Stimulated activated CD8-positive, alpha-beta memory T cell treated with anti-CD3 and anti-CD28 coated beads, Interleukin-12 subunit alpha, Interleukin-12 subunit beta, amount 100 ng/mL, for 24 hours (primary cell): ENCODE measurements around the gene ABCG5.

Experiments used
- DNase-seq: peaks from one replicate; pipeline ENCODE4 v3.0.0-alpha.2; 2020; ENCODE audit errors: extremely low read depth

ABCG5 gene

DNA sequence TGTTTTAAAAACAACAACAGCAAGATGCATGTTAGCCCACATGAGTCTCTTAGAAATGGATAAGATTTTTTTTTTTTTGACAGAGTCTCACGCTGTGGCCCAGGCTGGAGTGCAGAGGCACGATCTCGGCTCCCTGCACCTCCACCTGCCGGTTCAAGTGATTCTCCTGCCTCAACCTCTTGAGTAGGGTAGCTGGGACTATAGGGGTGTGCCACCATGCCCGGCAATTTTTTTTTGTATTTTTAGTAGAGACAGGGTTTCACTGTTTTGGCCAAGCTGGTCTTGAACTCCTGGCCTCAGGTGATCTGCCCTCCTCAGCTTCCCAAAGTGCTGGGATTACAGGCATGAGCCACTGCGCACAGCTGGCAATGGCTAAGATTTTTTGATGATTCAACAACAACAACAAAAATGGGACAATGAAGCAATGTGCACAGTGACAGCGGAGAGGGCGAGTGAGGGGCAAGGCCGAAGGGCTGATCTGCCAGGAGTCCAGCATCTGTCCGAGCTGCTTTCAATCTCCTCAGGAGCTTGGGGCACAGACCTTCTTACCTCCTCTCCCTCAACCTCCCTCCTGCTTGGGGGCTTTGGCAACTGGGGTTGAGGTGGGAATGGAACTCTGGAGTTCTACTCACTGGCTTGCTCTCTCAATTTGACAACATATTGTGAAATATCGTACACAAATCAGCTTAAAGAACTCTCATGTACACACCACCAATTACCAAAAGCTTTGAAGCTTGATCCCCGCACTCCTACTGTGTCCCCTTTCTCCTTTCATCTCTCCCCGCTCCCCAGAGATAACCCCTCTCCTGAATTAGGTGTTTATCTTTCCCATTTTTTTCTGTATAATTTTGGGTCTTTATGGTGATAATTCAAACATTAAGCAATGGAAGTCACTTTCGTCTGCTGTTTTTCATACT is 3.6 kb upstream of the ABCG5 start:
- no peak for DNase-seq

DNA sequence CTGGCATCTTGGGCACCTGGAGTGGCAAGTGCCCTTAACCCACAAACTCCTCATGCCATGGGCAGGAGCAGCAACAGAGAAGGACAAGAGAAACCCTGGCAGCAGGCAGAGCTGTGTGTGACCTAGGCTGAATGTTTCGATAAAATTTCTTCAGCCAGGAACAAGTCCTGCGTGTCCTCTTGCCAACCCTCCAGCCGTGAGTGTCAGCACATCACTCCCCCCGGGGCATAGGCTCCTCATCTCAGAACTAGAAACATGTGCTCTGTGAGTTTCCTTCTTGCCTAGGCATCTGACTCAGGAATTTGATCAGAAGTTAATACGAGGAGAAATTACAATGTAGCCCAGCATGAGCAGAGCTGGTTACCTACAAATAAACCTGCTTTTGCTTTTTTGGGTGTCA is 2.3 kb upstream of the ABCG5 start:
- DNase-seq: no peak

DNA sequence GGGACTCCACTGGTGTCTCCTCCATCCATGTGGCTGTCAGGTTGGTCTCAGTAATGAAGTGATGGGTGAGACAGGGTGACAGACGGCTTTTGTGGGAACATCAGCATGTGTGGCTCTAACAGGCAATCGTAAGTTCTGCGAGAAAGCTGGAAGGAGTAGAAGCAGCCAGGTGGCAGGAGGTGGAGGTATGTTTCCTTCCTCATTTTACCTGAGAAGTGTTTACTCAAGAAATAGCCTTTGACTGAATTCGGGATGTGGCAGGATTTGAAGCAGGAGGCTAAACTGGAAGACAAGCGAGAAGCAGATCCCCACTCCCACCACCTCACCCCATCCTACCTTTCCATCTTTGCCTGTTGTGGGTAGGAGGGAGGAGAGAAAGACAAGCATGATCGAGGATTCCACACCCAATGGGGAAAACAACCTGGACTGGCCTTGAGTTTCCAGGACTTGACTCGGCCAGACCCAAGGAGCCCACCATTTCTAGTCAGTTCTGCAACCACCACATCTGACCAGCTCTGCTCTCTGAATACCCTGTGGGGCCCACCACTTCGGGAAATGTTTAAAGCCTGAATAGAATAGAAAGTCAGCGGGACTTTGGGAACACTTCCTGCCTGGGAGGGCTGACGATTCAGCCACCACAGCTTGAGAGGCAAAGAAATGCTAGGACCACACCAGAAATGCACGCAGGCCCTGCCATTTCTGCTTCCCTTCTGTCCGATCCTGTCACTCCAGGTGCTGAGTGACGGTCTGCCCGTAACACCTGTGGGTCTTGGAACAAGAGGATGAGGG is 1.3 kb upstream of the ABCG5 start:
- DNase-seq: no peak

DNA sequence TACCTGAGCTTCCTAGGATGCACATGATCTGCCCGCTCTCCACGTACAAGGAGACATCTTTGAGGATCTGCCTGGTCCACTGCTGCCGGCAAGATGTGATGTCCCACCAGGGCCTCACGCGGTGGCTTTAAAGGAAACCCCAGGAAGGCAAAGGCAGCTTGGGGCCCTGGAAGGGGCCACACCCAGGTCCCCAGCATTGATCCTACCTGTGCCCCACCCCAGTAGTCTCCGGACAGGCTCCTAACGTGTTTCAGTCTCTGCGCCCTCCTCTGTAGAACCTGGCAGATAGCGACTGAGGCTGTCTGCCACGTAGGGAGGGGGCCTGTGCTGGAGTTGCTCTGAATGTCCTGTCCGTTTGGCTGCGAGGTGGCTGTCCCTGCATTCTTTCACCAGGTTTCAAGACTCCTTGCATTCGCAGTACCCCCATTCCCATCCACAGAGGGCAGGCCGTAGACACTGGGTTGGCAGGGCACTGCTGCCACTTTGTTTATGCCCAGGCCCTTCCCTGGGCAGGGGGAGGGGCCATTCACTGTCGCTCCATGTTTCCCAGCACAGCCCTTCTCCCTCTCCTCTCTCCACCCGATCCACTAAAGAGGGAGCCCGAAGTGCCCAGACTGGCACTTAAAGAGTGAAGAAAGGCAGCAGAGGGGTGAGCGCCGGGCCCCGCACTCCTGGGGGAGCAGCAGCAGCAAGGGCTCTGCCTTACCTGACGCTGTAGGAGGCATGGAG is 644 bp downstream of the ABCG5 start:
- no peak for DNase-seq

DNA sequence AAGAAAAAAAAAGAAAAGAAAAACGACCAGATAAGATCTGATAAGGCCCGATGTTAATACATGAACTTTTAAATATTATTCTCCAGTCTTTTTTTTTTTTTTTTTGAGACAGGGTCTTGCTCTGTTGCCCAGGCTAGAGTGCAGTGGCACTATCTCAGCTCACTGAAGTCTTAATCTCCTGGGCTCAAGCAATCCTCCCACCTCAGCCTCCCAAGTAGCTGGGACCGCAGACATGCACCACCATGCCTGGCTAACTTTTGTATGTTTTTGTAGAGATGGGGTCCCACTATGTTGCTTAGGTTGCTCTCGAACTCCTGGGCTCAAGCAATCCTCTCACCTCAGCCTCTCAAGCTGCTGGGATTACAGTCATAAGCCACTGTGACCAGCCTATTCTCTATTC is 1.6 kb downstream of the ABCG5 start:
- no peak for DNase-seq

DNA sequence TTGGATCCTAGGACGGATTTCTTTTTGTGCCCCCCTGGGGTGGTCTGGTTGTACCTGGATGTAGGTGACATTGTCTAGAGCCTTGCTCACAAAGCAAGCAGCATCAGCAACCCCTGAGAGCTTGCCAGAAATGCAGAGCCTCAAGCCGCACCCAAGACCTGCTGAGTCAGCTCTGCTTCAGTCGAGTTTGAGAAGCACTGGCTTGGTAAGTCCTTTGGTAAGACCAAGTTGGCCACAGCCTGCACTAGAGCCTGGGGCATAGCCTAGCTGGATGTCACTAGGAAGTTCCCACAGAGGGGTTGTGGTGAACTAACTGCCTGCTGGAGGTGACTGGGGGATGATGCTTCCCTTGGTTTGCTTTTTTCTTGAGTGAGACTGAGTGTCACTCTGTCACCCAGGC is 6.2 kb downstream of the ABCG5 start:
- no peak for DNase-seq

DNA sequence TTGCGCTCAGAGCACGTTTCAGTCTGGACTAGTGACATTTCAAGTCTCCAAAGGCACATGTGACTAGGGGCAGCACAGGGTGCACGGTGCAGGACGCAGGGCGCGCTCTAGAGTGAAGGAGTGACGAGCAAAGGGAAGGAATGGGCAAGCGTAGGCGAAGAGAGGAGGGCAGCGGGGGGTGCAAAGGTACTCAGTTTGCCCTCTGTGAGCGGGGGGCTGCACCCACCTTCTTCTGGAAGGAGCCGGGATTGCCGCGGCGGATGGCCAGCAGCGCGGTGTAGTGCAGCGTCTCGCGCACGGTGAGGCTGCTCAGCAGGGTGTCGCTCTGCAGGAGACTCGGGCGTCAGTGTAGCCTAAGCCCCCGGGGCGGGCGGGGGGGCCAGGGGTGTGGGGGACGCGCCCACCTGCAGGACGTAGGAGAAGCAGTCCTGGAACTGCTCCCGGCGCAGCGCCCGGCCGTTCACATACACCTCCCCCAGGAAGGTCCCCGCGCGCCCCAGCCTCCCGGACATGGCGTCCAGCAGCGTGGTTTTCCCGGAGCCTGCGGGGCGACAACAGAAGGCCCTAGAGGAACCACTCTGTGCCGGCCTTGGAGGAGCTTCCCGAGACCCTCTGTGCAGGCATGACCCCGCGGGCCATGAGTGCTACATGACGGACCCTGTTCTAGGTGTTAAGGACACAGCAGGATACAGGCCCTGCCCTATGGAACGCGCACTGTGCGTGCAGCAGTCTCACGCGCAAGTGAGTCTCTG is 6.9 kb downstream of the ABCG5 start:
- DNase-seq: no peak

DNA sequence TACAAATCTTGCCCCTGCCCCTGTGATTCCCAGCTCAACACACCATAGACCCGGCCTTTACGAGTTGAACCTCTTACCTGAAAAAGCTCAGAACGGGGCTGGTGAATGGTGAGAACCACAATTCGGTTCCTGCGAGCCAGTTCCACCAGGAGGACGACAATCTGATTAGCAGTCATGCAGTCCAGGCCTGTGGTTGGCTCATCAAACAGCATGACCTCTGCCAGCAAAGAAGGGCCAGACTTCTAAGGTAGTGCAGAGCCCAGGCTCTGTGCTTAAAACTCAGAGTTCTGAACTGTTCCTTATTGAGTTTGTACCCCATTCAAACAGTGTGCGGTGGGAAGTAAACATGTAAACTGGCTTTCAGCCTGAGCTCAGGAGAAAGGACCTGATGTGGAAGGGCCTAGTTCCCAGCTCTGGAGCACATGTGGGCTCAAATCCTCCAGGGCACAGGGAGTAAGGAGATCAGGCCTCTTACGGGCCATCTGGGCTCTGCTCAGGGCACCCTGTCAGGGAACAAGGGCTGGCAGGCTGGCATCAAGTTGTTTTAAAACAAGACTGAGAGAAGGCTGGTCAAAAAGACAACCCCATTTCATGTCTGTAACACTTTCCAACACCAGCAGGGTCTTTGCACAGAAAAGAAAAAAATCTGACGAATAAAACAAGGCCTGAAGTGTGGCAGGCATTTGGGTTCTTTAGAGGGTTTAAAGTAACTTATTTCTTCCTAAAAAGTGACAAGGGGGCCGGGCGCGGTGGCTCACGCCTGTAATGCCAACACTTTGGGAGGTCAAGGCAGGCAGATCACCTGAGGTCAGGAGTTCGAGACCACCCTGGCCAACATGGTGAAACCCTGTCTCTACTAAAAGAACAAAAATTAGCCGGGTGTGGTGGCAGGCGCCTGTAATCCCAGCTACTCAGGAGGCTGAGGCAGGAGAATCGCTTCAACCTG is 12.1 kb downstream of the ABCG5 start:
- no peak for DNase-seq

DNA sequence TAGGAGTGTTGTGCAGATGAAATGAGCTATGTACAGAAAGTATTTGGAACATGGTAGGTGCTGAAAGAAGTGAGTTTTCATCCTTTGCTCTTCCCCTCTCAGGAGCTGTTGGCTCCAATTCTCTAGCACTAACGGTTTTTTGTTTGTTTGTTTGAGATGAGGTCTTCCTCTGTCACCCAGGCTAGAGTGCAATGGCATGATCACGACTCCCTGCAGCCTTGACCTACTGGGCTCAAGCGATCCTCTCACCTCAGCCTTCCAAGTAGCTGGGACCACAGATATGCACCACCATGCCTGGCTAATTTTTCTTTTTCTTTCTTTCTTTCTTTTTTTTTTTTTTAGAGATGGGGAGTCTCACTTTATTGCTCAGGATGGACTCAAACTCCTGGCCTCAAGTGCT is 12.8 kb downstream of the ABCG5 start:
- DNase-seq: no peak

DNA sequence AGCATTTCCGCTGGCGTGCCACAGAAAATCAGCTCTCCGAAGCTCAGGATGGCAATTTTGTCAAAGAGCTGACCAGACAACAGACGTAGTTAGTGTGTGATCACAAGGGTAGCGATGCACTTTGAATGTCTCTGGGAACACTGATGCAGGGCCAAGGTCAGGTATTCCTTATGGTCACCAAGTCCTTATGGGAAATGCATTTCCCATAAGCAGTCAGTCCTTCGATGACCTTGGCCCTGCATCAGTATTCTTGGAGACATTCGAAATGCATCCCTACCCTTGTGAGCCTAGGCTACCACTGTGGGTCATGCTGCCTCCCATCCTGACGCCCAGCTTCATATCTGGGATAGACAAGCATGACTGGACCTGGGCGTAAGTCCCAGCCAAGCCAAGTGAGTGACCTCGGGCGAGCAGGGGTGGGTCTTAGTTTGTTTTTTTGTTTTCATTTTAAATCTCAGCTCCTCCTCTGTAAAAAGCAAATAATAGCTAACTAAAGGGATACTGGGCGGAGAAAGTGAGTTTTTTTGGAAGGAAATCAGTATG is 13.6 kb downstream of the ABCG5 start:
- no peak for DNase-seq

DNA sequence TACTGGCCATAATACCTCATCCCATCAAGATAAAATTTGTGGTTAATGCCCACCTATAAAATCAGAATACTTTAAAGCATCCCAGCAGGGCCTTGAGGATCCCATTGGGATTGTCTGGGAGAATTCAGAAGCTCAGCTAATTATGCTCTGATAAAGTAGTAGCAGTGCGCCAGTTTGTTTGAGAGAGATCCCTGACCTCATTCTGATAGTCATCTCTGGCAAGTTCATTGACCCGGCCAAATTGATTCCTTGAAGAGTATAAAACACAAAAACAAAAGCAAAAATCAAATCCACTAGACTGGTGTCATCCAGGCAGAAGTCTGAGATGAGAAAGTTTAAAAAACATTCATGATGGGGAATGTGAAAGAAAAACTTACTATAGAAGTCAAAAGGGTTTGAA is 14.1 kb downstream of the ABCG5 start:
- DNase-seq: no peak

DNA sequence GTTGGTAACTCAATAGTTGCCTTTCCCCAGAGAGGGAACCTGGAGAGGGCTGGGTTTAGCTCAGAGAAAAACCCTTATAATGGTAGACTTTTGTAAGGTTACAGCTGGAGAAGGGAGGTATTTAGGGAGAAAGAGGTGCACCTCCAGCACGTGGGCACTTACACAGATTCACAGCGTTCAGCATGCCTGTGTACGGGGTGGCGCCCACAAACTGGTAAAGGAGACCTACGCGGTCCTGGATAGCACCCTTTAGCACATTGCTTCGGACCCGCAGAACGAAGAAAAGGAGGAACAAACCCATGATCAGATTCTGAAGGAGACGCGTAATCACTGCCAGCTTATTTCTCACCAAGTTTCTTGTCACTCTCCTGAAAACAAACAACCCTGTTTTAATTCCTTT is 14.9 kb downstream of the ABCG5 start:
- no peak for DNase-seq

DNA sequence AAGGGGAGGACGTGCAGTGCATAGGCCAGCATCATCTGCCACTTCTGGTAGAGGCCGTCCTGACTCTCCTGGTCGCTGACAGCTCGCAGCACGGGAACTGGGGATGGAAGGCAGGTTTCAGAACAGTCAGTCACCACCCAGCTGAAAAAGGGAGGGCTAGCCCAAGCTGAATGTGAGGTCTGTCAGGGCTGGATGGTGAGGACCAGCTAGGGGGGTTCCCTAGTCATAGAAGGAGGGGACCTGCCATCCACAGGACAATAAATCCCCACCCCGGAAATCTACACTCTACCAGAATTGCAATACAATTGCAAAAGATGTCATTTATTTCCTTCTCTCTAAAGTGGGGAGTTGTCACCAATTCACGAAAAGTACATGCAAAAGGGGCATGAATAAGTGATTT is 15.8 kb downstream of the ABCG5 start:
- DNase-seq: no peak

DNA sequence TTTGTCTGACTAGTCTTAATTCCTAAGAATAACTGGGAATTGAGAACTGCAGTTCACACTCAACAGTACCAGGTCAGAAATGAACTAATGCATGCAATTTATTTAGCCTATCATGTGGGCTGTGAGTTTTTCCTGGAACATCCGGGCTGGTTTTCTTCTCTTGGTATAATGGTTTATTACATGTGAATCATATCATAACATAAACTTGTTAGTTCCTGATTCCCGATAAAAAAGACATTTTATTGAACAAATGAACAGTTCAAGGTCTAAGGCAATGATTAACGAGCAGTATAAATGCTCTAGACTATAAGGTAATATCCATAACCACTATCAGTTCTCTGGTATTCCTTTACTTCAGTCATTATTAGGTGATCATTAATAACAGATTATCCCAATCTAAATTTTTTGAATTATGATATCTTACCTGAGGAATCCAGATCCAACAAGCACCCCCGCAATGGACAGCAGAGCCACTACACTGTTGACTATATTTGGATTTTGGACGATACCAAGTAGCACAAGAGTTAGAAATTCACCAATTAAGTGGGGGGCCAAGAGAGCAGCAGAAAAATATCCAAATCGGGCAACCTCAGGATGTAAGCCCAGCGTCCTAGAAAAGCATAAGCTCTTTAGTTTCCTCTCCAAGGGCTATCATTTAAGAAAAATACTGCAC is 19.0 kb downstream of the ABCG5 start:
- DNase-seq: no peak

DNA sequence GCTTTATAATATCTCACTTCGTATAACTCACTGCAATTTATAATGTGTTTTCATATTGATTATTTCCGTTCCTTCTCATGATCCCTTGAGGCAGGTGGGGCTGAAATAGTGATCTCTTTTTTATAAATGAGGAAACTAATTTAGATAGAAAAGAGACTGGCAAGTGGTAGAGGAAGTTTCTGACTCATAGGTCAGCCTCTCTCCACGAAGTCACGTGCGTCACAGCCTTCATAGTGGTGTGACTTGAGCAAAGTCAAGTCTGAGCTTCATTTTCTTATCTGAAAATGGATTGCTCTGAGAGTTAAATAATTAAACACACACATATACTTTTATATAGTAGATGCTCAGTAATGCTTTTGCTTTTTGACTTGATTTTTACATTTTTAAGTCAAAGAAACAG is 19.9 kb downstream of the ABCG5 start:
- DNase-seq: no peak

DNA sequence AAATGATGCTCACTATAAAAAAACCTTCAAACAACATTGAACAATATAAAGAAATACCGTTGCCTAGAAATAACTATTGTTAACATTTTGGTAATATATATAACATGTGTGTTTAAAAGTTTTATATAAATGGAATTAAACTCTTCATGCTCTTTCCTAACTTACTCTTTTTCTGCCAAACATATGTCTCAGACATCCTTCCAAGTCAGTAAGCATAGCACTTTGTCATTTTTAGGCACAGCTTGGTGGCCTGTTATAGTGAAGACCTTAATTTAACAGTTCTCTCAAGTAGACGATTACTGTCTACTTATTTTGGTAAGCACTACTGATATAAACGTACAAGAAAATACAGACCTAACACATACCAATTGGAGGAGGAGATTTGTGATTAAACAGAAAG is 23.9 kb downstream of the ABCG5 start:
- DNase-seq: no peak

DNA sequence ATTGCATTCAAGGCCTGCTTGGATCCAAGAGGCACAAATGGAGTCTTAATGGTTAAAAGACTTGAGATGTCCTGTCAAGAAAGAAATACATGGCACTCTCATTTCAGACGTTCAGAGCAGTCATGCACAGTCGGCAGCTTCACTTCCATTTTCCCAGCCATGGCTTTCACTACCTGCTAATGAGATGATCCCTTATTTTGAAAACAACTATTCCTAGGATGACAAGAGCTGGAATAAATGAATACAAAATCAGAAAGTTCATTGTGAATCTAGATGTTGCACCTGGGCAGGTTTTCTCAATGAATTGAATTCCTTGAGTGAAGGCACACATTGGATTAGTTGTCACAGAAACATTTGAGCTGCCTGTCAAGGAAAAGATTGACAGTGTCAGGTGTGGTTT is 25.7 kb downstream of the ABCG5 start:
- no peak for DNase-seq

DNA sequence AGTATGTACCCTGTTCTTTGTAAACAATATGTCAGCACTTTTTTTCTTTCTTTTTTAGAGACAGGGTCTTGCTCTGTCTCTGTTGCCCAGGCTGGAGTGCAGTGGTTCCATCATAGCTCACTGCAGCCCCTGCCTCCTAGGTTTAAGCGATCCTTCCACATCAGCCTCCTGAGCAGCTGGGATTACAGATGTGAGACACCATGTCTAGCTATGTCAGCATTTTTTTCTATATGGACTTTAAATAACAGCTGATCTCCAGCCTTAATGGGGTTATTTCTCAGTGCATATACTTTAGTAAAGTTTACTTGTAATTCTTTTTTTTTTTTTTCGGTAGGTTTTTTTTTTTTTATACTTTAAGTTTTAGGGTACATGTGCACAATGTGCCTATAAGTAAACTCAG is 26.6 kb downstream of the ABCG5 start:
- no peak for DNase-seq

DNA sequence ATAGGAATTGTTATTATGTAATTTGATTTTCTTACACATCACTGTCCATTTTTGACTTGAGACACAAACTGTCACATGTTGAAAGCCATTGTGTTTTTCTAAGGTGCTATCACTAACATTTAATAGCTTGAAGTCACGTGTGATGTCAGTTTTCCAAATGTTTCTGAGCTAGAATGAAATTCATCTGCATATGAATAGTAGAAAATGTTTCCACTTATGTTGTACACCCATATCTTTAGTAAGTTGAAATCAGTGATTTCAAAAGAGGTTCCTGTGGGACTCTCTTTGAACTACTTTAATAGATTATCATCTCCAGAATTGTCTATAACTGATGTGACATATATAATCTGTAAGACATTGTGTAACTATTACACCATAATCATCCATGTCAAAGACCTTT is 27.8 kb downstream of the ABCG5 start:
- DNase-seq: no peak

DNA sequence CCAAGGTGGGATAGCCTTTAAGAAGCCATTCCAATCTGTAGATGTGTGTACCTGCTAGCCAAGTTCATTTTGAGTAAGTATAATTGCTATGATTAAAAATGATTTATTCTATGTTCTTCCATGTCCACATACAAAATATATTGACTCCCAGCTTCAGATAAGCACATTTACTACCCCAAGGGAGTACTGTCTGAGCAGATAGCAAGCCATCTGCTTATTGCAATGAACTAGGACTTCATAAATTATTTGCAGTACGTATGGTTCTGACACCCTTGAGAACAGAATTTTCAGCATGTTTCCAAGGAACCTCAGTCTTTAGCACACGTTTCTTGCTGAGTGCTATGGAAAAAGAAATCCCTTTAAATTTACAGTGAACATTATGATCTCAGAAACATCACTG is 28.2 kb downstream of the ABCG5 start:
- no peak for DNase-seq
